A549 (cell line): ENCODE results near the gene SPAG4.

Source experiments
- MAFK ChIP-seq: fragments of 450-650 bp; IDR thresholded peaks from 2 replicates; pipeline ENCODE4 v1.6.1; 2014; ENCODE audit not compliant: partially characterized antibody
- POLR2A ChIP-seq: IDR thresholded peaks from 2 replicates; pipeline ENCODE4 v1.6.1; 2012; ENCODE audit warnings: mild to moderate bottlenecking, low read length
- ZSCAN20 ChIP-seq: fragments of 250-450 bp; sonication (Bioruptor Pico); IDR thresholded peaks from 2 replicates; pipeline ENCODE4 v1.8.0; 2022; ENCODE audit warnings: mild to moderate bottlenecking, moderate library complexity
- TF ChIP-seq, protein P1 (sequence below): fragments of >200 bp; sonication (Bioruptor Twin); formaldehyde crosslinking; IDR thresholded peaks from 3 replicates; pipeline ENCODE4 v1.5.1; 2016

DNA sequence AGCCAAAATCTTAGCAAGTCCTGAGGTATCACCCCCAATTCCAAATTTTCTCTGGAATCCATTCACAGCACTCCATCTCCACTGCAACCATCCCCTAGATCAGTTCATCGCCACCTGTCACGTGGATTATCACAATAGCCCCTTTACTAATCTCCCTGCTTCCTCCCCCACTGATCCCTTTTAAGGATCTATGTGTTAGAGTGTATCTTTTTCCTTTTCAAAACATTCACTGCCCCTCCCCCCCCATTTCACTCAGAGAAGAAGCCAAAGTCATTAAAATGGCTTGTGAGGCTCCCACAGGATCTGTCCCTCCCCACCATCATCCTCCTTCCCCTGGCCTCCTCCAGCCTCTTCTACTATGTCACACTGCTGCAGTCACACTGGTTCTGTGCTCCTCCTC, 18.4 kb upstream of the SPAG4 start:
- TF ChIP-seq, protein P1, sequence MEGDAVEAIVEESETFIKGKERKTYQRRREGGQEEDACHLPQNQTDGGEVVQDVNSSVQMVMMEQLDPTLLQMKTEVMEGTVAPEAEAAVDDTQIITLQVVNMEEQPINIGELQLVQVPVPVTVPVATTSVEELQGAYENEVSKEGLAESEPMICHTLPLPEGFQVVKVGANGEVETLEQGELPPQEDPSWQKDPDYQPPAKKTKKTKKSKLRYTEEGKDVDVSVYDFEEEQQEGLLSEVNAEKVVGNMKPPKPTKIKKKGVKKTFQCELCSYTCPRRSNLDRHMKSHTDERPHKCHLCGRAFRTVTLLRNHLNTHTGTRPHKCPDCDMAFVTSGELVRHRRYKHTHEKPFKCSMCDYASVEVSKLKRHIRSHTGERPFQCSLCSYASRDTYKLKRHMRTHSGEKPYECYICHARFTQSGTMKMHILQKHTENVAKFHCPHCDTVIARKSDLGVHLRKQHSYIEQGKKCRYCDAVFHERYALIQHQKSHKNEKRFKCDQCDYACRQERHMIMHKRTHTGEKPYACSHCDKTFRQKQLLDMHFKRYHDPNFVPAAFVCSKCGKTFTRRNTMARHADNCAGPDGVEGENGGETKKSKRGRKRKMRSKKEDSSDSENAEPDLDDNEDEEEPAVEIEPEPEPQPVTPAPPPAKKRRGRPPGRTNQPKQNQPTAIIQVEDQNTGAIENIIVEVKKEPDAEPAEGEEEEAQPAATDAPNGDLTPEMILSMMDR: no peak
- TF ChIP-seq POLR2A (no peak), ZSCAN20 (CRISPR knock-in tag) (no peak), MAFK (no peak)
